ENCODE results near the gene HNRNPUL1.

HNRNPUL1 gene

GRCh38 chr19:41297628-41298347, 33.6 kb downstream of the HNRNPUL1 start:
- no peak for TF ChIP-seq CTCF (IDR thresholded peaks at IDR 0.05)
- H3K36me3 ChIP-seq (ENCODE audit: control insufficient read depth, insufficient read depth, low read length) = no peaks in the 10 kb centered on the region
- H3K9ac ChIP-seq = no peak overlapping the region
- no peaks in the 10 kb centered on the region for H3K27me3 ChIP-seq (ENCODE audit: control insufficient read depth, insufficient read depth, low read length)
- no peak overlapping the region for H3K4me3 ChIP-seq (ENCODE audit: low read depth, low read length)
- peaks cover 30% of the 10 kb centered on the region for H3K4me1 ChIP-seq
- H3K4me2 ChIP-seq (ENCODE audit: low read length) = no peak overlapping the region
- no peaks in the 10 kb centered on the region for H3K9me3 ChIP-seq (ENCODE audit: control insufficient read depth, low read length)
- H2AFZ ChIP-seq = no peak overlapping the region
- H3K27ac ChIP-seq = peak overlapping the region; percentile 65
- peaks cover 20% of the 10 kb centered on the region for H3K79me2 ChIP-seq

- Histone ChIP-seq H3K9me3 (ENCODE audit: control insufficient read depth, low read length) (no peaks in the 10 kb centered on the region), H3K4me1 (peaks cover 30% of the 10 kb centered on the region), H3K27ac (peak overlapping the region; percentile 65), H3K9ac (no peak overlapping the region), H2AFZ (no peak overlapping the region), H3K4me3 (ENCODE audit: low read depth, low read length) (no peak overlapping the region), H3K27me3 (ENCODE audit: control insufficient read depth, insufficient read depth, low read length) (no peaks in the 10 kb centered on the region), H3K36me3 (ENCODE audit: control insufficient read depth, insufficient read depth, low read length) (no peaks in the 10 kb centered on the region), H3K4me2 (ENCODE audit: low read length) (no peak overlapping the region), H3K79me2 (peaks cover 17% of the 10 kb centered on the region)
- no peak for TF ChIP-seq CTCF (IDR thresholded peaks at IDR 0.05)
Measured at GRCh38 chr19:41298348-41298964, 34.3 kb downstream of the HNRNPUL1 start.

- H3K9ac ChIP-seq = no peak overlapping the region
- H3K4me2 ChIP-seq (ENCODE audit: low read length) = no peak overlapping the region
- no peak overlapping the region for H3K4me3 ChIP-seq (ENCODE audit: low read depth, low read length)
- H3K79me2 ChIP-seq = peaks cover 14% of the 10 kb centered on the region
- H3K9me3 ChIP-seq (ENCODE audit: control insufficient read depth, low read length) = no peaks in the 10 kb centered on the region
- H3K27me3 ChIP-seq (ENCODE audit: control insufficient read depth, insufficient read depth, low read length) = no peaks in the 10 kb centered on the region
- TF ChIP-seq CTCF (IDR thresholded peaks at IDR 0.05) = no peak
- peak overlapping the region; percentile 65 for H3K27ac ChIP-seq
- H3K4me1 ChIP-seq = peaks cover 30% of the 10 kb centered on the region
- no peaks in the 10 kb centered on the region for H3K36me3 ChIP-seq (ENCODE audit: control insufficient read depth, insufficient read depth, low read length)
- no peak overlapping the region for H2AFZ ChIP-seq
Measured at GRCh38 chr19:41299046-41299754, 35.0 kb downstream of the HNRNPUL1 start.

- Histone ChIP-seq H2AFZ (no peak overlapping the region), H3K79me2 (peaks cover 12% of the 10 kb centered on the region), H3K27me3 (ENCODE audit: control insufficient read depth, insufficient read depth, low read length) (no peaks in the 10 kb centered on the region), H3K4me1 (peaks cover 30% of the 10 kb centered on the region), H3K36me3 (ENCODE audit: control insufficient read depth, insufficient read depth, low read length) (no peaks in the 10 kb centered on the region), H3K9ac (no peak overlapping the region), H3K4me3 (ENCODE audit: low read depth, low read length) (no peak overlapping the region), H3K9me3 (ENCODE audit: control insufficient read depth, low read length) (no peaks in the 10 kb centered on the region), H3K4me2 (ENCODE audit: low read length) (no peak overlapping the region), H3K27ac (peak overlapping the region; percentile 65)
- TF ChIP-seq CTCF (IDR thresholded peaks at IDR 0.05) = no peak
Measured at GRCh38 chr19:41299755-41300089, 35.5 kb downstream of the HNRNPUL1 start.
